OCI-LY1 (cell line): ENCODE data around the gene FBRSL1.

ENCODE experiments used
- H2AFZ ChIP-seq: fragments of 200-600 bp; sonication (generic), shearing (Covaris generic); 2 replicates; pipeline ENCODE4 v1.6.0; 2014; ENCODE audit warnings: antibody characterized with exemption, mild to moderate bottlenecking, low read length
- H3F3A ChIP-seq: fragments of 200-600 bp; sonication (generic), shearing (Covaris generic); 2 replicates; pipeline ENCODE4 v1.6.0; 2014; ENCODE audit warnings: mild to moderate bottlenecking, antibody characterized with exemption, low read length, moderate library complexity; ENCODE audit not compliant: insufficient read depth
- H3K27ac ChIP-seq: fragments of 200-600 bp; sonication (generic); 2 replicates; pipeline ENCODE4 v1.5.1; 2014; ENCODE audit warnings: low read length, mixed run types, mild to moderate bottlenecking, low read depth; ENCODE audit not compliant: poor library complexity, severe bottlenecking
- H3K27me3 ChIP-seq: fragments of 200-600 bp; sonication (generic); 2 replicates; pipeline ENCODE4 v1.6.0; 2014; ENCODE audit warnings: antibody characterized with exemption, mild to moderate bottlenecking, low read length, moderate library complexity; ENCODE audit not compliant: insufficient read depth
- H3K36me3 ChIP-seq: fragments of 200-600 bp; sonication (generic); 2 replicates; pipeline ENCODE4 v1.6.1; 2014; ENCODE audit warnings: mild to moderate bottlenecking, antibody characterized with exemption, low read length, moderate library complexity, mixed read lengths; ENCODE audit not compliant: insufficient read depth
- H3K4me1 ChIP-seq: fragments of 200-600 bp; sonication (generic); 2 replicates; pipeline ENCODE4 v1.5.1; 2014; ENCODE audit warnings: mild to moderate bottlenecking, low read length, moderate library complexity; ENCODE audit not compliant: insufficient read depth, severe bottlenecking
- H3K4me2 ChIP-seq: fragments of 200-600 bp; sonication (generic), shearing (Covaris generic); 2 replicates; pipeline ENCODE4 v1.6.1; 2014; ENCODE audit warnings: low read length
- H3K4me3 ChIP-seq: fragments of 200-600 bp; sonication (generic); 2 replicates; pipeline ENCODE4 v1.5.1; 2014; ENCODE audit warnings: low read length, low read depth, mild to moderate bottlenecking, mixed read lengths; ENCODE audit not compliant: poor library complexity, severe bottlenecking
- H3K79me2 ChIP-seq: fragments of 200-600 bp; shearing (Covaris generic); 2 replicates; pipeline ENCODE4 v1.6.1; 2016; ENCODE audit warnings: mixed run types, low read length, mixed read lengths; ENCODE audit not compliant: insufficient read depth
- H3K9ac ChIP-seq: fragments of 200-600 bp; sonication (generic), shearing (Covaris generic); 2 replicates; pipeline ENCODE4 v1.6.1; 2014; ENCODE audit warnings: mild to moderate bottlenecking, low read length, mixed read lengths
- H3K9me2 ChIP-seq: fragments of 200-600 bp; sonication (generic), shearing (Covaris generic); 2 replicates; pipeline ENCODE4 v1.6.1; 2014; ENCODE audit warnings: low read depth, mild to moderate bottlenecking, low read length, mixed read lengths
- H3K9me3 ChIP-seq: fragments of 200-600 bp; shearing (Covaris generic); 2 replicates; pipeline ENCODE4 v1.6.1; 2014; ENCODE audit warnings: low read length, mixed read lengths
- H4K20me1 ChIP-seq: fragments of 200-600 bp; sonication (generic), shearing (Covaris generic); 2 replicates; pipeline ENCODE4 v1.6.0; 2016; ENCODE audit warnings: mild to moderate bottlenecking, low read length; ENCODE audit not compliant: insufficient read depth
- EZH2 ChIP-seq: fragments of 200-600 bp; sonication (generic), shearing (Covaris generic); IDR thresholded peaks from 2 replicates; pipeline ENCODE4 v1.8.0; 2017; ENCODE audit warnings: borderline replicate concordance, mixed run types, mild to moderate bottlenecking, antibody characterized with exemption, low read length, moderate library complexity, mixed read lengths
- TF ChIP-seq, protein P1 (sequence below): fragments of 200-600 bp; sonication (generic), shearing (Covaris generic); IDR thresholded peaks from 2 replicates; pipeline ENCODE4 v1.5.1; 2017; ENCODE audit warnings: mild to moderate bottlenecking, antibody characterized with exemption, low read length, moderate library complexity, mixed read lengths

FBRSL1 gene

DNA sequence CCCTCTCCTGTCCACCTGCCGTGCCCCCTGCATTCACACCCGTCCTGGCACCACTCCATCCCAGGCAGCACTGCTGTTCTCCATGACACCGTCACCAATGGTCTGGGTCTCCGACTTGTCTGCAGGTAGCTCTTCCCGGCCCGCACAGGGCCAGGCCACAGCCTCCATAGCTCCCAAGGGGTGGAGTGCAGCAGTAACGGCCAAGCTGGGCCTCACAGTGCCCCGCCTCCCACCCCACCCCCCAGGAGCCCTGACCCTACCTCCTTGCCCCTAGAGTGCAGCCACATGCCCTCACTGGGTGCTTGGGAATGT, 12.9 kb downstream of the FBRSL1 start:
- H3K4me1 ChIP-seq = no peaks in the 10 kb centered on the region

DNA sequence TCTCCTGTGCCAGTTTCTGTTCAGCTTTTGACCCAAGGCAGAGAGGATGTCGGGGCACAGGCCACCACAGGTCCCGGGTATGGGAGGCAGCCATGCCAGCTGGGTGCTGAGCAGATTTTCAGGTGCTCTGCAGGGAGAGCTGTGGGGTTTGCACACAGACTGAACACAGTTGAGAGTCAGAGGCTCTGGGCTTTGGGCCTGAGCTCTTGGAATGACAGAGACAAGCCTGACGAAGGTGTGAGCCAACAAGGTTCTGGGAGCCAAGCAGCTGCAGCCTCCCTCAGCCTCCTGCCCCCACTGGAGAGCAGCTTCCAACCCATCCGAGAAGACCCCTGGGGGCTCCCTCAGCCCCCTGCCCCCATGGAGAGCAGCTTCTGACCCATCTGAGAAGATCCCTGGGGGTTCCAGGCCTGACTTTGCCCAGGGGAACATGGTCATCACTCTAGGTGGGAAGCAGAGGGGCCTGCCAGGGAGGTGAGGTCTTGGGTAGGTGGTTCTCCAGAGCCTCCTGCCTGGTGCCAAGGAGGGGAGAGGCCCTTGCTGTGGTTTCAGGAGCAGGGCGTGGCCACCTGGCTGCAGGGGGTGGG, 13.8 kb downstream of the FBRSL1 start:
- Histone ChIP-seq H3K4me1 (no peaks in the 10 kb centered on the region), H4K20me1 (no peaks in the 10 kb centered on the region), H3K9me2 (no peaks in the 10 kb centered on the region), H3K36me3 (no peaks in the 10 kb centered on the region), H3K79me2 (no peaks in the 10 kb centered on the region), H3K9me3 (no peaks in the 10 kb centered on the region), H3K27ac (no peak overlapping the region), H2AFZ (no peak overlapping the region), H3K4me2 (no peak overlapping the region), H3K4me3 (no peak overlapping the region), H3F3A (no peaks in the 10 kb centered on the region), H3K27me3 (0 out of 2 replicates have a peak, but pooled peaks cover 3% of the 10 kb centered on the region), H3K9ac (no peak overlapping the region)
- TF ChIP-seq, protein P1, sequence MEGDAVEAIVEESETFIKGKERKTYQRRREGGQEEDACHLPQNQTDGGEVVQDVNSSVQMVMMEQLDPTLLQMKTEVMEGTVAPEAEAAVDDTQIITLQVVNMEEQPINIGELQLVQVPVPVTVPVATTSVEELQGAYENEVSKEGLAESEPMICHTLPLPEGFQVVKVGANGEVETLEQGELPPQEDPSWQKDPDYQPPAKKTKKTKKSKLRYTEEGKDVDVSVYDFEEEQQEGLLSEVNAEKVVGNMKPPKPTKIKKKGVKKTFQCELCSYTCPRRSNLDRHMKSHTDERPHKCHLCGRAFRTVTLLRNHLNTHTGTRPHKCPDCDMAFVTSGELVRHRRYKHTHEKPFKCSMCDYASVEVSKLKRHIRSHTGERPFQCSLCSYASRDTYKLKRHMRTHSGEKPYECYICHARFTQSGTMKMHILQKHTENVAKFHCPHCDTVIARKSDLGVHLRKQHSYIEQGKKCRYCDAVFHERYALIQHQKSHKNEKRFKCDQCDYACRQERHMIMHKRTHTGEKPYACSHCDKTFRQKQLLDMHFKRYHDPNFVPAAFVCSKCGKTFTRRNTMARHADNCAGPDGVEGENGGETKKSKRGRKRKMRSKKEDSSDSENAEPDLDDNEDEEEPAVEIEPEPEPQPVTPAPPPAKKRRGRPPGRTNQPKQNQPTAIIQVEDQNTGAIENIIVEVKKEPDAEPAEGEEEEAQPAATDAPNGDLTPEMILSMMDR = no peak
- TF ChIP-seq EZH2 = no peak

More for the DNA sequence above, 12.9 kb downstream of the FBRSL1 start:
- no peak for TF ChIP-seq EZH2
- TF ChIP-seq, protein P1 = no peak
- no peak overlapping the region for H3K27ac ChIP-seq
- H3K4me2 ChIP-seq = no peak overlapping the region
- no peak overlapping the region for H2AFZ ChIP-seq
- no peaks in the 10 kb centered on the region for H3K9me3 ChIP-seq
- no peaks in the 10 kb centered on the region for H4K20me1 ChIP-seq
- H3K79me2 ChIP-seq = no peaks in the 10 kb centered on the region
- 0 out of 2 replicates have a peak, but pooled peaks cover 7% of the 10 kb centered on the region for H3K27me3 ChIP-seq
- H3K9me2 ChIP-seq = no peaks in the 10 kb centered on the region
- no peak overlapping the region for H3K4me3 ChIP-seq
- H3K36me3 ChIP-seq = no peaks in the 10 kb centered on the region
- no peak overlapping the region for H3K9ac ChIP-seq
- no peaks in the 10 kb centered on the region for H3F3A ChIP-seq

DNA sequence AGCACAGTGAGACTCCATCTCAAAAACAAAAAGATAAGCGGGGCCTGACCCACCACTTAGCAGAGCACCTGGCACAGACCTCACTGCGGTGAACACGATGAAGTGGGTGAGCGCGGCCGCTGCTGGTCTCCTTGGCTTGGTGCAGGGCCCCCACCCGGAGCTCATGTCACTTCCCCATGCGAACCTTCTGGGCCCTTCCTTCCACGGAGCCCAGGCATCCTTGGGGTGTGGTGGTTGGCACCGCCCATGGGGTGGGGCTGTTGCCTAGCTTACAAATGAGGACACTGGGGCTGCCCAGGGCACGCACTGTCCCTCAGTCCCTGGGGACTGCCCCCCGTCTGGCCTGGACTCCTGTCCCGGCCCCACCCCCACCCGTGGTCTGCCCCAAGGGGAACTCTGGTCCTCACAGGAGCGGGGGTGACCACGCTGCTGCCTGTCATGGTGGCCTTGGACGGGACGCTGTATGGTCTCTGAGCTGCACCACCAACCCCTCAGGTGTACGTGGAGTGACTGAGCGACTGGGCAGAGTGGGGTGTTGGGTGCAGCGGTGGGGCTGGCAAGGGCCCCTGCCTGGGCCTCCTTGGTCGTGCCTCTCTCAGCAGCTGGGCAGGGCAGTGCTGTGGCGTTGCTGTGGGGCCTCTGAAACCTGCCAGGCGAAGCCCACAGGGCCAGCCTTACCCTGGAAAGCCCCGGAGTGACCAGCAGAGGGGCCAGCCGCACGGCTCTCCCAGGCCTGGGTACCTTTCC, 15.3 kb downstream of the FBRSL1 start:
- Histone ChIP-seq H3K4me2 (no peak overlapping the region), H3K27me3 (no peaks in the 10 kb centered on the region), H2AFZ (no peak overlapping the region), H3K4me1 (no peaks in the 10 kb centered on the region), H3K79me2 (no peaks in the 10 kb centered on the region), H3K9me2 (no peaks in the 10 kb centered on the region), H3K9me3 (no peaks in the 10 kb centered on the region), H3F3A (no peaks in the 10 kb centered on the region), H3K36me3 (no peaks in the 10 kb centered on the region), H3K9ac (no peak overlapping the region), H3K27ac (no peak overlapping the region), H4K20me1 (no peaks in the 10 kb centered on the region), H3K4me3 (no peak overlapping the region)
- TF ChIP-seq, protein P1 = no peak
- no peak for TF ChIP-seq EZH2
